RCC 7860 (cell line): Measurements from ENCODE around the gene CAPZB.
A peak's percentile ranks its signal among the peaks of the same experiment; 100 is the strongest.

ENCODE experiments used
- DNase-seq: peaks from one replicate; pipeline ENCODE4 v3.0.0-alpha.2; 2015; ENCODE audit warnings: low spot score
- FAIRE-seq: peaks from 2 replicates; lab custom pipeline; 2012; peaks lifted over from hg19 to GRCh38; lab: Jason Lieb, UNC

Gene CAPZB

DNA sequence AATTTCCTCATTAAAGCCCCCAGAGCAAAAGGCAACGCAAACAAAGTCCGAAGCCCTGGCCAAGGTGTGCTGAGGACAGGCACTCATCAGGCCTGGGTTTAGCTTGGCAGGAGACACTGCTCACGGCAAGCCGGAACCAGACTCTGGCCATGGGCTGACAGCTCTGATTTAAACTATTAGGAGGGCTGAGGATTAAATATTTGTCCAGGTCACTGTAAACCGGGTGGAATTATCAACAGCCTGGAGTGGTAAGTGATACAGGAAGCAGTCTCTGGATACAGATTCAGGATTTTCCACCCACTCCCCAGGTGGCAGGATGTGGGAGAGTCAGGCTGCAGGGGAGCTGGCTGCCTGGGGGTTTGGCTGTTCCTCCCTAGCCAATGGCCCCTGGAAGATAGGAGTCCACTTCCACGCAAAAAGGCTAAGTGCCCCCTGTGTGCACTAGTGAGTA lies 130.8 kb downstream of the CAPZB start:
- FAIRE-seq (no peak), DNase-seq (no peak)

DNA sequence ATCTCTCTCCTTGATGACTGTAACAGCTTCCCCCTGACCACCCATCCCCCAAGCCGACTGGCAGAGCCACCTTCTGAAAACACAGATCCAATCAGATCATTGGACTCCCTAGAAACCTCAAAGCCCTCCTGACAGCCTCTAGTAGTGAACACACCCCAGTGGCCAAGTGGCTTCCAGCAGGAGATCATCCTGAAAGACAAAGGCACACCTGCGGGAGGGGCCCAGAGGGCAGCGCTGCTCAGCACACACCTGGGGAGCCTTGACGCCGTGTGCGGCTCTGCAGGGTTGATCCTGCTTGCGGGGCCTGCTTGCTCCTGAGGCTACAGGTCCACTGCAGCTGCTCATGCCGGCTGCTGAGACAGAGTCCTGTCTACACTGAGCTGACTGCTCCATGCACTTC lies 131.7 kb downstream of the CAPZB start:
- FAIRE-seq (no peak), DNase-seq (no peak)

DNA sequence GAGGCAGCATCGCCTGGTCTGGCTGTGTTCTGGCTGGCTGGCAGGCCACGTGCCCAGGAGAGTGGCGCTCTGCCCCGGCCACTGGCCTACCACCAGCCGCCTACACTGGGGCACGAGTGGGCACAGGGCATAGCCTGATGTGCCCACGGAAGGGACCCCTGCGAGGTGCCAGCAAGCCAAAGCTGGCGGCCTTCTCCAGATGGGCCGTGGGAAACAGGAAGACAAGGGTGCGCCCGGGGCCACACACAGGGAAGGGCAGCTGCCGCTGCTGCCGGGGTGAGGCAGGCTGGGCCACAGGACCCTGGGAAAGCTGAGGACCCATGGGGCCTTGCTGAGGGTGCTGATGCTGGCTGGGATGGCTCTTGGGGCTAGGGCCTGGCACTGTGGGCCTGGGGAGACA lies 132.5 kb downstream of the CAPZB start:
- DNase-seq (no peak), FAIRE-seq (no peak)

DNA sequence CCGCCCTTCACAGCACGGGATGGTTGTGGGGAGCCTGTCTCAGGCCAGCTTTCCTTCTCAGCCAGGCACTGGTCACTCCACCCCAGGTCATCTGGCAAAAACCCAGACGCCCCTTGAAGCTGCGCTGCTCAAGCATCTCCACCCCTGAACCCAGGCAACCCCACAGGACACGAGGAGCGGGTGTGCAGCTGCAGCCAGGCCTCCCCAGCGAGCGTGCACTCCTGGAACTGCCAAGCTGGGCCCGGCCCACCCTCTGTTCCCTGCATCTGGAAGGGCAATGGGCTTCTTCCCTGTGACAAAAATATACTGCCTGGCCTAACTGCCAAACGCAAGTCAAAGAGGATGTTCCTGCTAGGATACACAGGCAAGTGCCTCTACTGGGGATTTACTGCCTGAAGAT lies 133.5 kb downstream of the CAPZB start:
- DNase-seq (no peak), FAIRE-seq (no peak)

DNA sequence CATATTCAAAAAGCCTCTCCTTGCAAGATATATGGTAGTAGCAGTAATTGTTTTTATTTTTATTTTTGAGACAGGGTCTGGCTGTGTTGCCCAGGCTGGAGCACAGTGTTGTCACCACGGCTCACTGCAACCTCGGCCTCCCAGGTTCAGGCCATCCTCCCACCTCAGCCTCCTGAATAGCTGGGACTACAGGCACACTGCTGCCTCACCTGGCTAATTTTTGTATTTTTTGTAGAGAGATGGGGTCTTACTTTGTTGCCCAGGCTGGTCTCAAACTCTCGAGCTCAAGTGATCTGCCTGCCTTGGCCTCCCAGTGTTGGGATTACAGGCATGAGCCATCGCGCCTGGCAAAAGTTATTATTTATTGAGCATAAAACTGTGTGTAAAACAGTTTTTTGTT lies 134.8 kb downstream of the CAPZB start:
- FAIRE-seq (no peak), DNase-seq (no peak)

DNA sequence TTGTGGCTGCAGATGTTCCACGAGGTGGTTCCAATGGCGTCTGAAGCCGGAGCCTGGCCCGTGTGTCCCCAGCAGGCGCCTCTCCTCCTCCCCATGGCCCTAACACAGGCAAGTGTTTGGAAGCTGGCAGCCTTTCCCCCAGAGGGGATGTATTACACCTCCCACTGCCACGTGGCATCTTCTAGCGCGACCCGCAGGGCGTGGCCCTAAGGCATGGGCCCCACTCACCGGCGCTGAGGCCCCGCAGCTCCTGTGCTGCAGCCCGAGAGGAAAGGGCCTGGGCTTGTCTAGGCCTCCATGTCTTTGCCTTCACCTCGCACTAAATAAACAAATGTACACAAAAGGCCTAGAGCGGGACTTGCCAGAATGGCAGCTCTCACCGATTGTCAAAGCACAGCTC lies 135.3 kb downstream of the CAPZB start:
- no peak for DNase-seq
- no peak for FAIRE-seq

DNA sequence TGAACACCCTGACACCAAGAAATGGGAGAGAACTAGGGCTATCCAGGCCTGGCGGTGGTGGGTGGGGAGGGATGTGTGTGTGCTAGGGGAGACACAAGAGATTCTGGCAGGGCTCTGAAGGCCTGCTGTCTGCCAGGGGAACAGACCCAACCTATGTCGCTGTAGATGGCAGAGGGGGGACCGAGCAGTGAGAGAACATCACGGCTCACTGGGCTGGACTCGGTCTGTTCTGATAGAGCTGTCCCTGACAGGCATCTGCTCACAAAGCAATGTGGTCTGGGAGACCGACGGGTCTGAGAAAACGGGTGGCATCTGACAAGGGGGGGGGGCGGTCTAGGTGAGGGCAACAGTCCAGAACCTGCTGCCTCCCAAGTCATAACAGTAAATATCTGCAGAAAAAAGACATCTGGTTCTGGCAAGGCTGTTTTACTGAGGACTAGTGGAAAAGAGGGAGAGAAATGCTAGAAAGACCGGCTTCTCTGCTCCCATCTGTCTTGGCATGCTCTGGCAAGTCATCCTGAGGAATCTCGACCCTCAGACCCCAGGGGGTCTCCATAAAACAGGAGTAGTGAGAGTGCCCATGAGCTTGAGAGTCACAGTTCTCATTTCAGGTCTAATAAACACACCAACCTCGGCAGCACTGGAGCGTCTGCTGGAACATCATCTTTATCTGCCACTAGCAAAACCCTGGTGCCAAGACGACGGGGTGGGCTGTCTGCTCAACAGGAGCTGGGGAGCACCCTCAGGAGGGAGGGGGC lies 136.7 kb downstream of the CAPZB start:
- FAIRE-seq = no peak
- DNase-seq = no peak

DNA sequence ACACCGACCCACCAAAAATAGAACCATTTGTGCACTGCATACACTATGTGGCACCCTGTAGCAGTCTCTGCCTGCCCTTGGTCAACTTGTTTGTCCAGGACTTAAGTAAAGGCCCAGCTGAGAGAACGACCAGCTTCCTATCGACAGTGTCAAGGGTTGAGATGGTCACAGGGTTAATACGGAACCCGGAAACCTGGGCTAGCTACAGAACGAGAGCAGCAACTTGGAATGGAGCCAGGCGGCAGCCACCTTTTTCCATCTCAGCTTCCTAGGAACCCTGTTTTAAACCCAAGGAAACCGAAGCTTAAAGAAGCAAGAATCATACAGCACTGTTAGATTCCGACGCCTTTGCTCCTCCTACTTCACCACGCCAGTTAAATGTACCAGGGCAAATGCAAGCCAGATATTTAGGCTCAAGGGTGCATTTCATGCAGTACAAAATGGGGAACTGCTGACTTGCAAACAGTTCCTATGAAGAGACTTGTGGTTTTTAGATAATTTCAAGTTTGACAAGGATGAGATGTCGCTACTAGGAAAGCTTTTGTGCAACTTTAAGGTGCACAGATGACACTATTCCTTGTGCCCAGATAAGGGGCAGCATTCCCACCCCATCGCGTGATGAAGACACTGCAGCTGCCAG lies 137.7 kb downstream of the CAPZB start:
- FAIRE-seq = no peak
- no peak for DNase-seq

DNA sequence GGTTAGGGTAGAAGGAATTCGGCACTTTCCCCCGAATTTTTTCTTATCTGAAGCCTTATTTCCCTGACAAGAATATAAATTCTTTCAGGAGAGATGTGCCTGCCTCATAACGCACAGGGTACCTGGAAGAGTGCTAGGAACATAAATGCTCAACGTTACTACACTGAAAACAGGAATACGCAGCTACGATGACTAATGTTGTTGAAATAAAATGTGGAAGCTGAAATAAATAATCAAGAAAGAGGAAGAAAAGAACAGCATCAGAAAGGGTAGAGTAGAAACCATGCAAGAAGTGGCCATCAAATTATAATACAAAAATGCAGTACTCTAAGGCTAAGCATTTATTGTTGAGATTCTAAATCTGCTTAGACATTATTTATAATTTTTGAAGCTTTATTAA lies 139.3 kb downstream of the CAPZB start:
- no peak for DNase-seq
- FAIRE-seq = no peak

DNA sequence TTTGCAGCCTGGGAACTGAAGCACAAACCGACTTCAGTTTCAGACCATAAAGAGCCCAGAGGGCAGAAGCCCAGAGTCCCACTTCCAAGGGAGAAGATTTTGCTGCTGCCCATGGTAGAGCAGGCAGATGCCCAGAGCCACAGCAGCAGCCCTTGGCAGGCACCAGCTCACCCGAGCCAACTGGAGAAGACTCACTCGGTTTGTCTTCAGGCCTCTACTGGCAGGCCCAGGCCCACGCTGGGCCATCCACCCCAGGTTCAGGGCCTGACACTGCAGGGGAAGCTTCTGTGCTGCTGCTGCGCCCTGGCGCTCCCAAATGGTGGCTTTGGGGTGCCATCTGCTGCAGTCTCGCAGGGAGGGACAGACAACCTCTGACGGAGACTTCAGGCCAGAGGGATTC lies 139.9 kb downstream of the CAPZB start:
- FAIRE-seq (no peak), DNase-seq (no peak)

DNA sequence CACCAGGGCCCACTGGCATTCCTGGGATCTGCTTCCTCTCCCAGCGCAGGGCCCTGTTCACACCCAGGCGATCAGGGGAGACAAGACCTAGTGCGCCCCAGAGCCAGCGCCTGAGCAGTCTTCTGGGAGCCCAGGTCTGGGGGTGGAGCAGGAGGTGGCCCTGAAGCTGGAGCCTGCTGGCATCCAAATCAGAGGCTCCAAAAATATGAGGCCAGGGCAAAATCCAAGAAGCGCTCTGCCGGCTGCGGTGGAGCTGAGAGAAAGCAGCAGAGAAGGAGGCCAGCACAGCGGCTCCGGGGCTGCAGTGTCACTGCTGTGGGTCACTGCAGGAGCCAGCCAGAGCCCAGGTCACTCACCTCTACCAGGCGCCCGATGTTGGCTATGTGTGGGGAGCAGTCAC lies 140.5 kb downstream of the CAPZB start:
- FAIRE-seq (no peak), DNase-seq (no peak)

DNA sequence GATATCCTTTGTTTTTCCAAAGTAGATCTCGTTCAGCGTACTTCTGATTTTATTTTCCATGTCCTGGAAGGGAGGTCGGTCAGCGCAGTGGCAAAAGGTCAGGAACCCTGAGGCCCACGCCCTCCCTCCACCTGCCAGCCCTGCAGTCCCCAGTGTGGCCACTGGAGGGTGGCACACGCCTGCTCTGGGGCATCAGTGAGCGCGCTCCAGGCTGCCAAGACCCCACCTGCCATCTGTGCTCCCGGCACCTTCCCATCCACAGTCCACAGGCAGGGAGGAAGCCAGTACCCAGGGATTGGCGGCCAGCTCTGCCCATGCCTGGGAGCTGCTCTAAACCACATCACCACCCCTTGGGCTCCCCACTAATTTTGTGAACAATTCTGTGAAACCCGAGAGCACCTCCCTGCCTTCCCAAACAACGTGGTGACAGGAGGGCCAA lies 140.9 kb downstream of the CAPZB start:
- no peak for FAIRE-seq
- DNase-seq = peak; percentile 26

DNA sequence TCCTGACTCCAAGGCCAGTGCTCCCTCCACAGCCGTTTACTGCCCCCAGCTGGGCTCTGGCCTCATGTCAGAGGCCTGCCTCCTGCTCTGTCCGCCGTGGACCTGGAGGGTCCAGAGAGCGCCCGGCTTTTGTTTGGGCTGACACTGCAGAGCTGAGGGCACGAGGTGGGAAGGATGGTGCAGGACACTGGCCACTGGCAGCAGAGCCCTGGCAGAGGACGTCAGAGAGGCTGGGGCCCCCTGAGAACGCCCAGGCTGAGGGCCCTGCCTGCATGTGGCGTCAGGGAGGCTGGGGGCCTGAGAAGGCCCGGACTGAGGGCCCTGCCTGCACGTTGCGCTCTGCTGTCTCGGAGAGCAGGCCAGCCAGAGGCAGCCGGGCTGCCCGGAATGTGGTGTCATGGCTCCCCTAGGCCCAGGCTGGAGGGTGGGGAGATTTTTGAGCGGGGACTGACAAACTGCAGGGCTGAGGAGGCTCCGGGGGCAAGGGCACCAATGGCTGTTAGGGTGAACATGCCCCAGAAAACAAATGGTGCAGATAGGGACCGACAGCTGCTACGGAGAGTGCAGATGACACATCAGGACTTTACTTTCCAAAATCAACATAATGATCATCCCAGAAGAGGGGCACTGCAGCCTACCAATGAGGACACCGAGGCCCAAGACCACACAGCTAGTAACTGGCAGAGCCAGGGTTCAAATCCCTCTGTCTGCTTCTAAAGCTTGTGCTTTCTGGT lies 141.6 kb downstream of the CAPZB start:
- DNase-seq (no peak), FAIRE-seq (no peak)

DNA sequence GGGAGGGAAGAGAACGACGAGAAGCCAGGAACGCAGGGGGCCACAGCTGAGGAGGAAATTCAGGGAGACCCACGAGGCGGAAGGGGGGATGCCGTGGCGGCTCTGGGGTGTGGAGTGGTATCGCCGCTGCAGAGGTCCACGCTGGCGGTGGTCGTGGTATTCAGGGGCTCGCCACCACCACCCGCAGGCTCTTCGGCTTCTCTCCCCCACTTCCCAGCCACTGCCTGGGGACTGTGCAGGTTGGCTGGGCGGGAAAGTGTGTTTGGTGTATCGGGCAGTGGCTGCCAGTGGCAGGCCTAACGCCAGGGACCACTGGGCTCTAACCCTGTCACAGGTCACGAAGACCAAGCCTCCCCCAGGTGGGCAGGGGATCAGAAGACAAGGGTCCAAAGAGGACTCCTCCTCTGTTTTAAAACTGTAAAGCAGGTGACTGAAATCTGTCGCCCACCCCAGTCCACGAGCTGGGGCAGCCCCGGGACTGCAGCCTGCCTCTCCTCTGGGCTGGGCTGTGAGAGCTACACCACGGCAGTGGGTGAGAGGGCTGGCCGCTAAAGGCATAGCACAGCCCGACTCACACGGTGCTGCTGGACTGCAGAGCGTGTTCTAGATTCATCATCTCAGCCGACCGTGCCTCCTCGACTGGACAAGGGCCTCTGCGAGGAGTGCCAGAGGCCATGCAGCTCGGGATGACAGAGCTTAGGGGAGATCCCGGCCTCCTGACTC lies 142.3 kb downstream of the CAPZB start:
- no peak for FAIRE-seq

DNA sequence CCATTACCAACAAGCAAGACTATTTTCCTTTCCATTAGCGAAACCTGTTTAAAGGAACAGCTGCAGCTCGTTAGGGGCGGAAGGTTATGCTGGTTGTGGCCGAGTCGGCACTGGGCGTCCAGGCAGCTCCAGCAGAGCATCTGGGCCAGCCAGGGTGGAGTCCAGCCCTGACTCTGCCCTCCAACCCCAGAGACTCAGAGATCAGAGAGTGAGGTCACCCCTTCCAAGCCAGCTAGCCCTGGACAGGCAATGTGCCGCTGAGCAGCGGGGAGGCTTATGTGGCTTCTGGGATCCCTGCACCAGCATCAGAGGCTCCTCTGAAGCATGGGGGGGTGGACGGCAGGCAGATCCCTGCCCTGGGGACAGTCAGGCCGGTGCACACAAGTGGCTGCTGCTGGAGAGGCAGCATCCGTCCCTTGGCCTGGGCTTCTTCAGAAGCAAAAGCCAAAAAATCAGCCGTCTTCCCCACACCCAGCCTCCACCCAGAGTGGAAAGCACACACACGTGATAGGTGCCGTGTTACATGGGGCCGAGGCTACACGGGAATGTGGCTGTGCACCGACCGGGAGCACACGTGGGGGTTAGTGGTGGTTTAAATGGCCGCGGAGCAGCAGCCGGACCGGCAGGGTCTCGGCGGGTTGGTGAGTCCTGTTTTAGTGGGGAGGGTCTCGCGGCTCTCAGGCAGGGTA lies 143.1 kb downstream of the CAPZB start:
- FAIRE-seq (no peak), DNase-seq (no peak)

More for the DNA sequence above, 142.3 kb downstream of the CAPZB start:
- DNase-seq = no peak

DNA sequence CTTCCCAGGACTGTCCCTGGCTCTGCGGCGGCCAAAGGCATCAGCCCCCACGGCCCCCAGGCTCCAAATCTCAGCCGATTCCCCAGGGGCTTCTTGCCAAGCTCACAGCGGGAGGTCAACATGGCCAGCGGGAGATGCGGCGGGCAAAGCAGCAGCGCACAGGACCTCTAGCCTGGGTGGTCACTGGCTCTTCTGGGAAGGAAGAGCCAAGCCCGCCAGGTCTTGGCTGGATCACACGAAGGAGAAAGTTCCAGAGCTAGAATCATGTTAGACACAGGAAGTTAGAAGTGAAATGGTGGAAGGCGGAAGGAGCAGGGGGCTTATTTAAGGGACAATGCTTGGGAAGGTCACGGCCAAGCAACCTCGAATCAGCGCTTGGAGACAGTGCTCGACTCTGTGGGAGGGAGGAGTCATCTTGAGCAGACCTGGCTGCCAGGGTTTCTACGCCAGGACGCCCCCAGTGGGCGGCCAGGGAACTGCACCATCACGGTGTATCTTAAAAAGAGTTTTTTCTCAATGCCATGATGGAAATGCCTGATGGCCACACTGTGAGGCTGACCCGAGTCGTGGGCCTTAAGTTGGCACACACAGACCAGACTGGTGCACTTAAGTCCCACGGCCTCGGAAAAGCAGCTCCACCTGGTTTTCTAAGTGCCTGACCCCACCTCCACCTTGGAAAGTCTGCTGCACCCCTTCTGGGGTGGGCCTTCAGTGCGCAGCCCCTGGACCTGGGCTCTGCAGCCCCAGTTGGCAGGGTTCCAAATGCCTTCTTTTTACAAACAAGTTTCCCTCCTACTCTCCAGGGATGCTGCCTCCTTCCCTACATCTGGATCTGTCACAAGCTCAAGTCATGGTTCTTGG lies 143.9 kb downstream of the CAPZB start:
- FAIRE-seq (no peak), DNase-seq (peak; percentile 57)

DNA sequence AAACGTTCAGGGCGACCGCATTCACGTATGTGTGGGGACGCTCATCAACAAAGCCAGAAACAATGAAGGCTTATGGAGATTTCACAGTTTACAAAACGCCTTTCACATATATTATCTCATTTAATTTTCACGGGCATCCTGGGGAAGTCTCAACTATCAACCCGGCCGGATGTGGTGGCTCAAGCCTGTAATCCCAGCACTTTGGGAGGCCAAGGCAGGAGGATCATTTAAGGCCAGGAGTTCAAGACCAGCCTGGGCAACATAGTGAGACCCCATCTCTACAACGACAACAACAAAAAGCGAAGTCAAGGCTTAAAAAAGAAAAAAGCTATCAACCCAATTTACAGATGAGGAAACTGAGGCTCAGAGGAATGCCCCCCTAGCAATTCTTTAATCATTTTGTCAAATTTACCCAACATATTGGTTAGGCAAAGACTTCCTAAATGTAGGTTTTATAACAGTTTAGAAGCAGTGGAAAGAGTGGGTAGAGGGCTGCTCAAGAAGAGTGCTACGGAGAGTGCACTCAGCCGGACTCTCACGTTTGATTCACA lies 144.9 kb downstream of the CAPZB start:
- FAIRE-seq = no peak

DNA sequence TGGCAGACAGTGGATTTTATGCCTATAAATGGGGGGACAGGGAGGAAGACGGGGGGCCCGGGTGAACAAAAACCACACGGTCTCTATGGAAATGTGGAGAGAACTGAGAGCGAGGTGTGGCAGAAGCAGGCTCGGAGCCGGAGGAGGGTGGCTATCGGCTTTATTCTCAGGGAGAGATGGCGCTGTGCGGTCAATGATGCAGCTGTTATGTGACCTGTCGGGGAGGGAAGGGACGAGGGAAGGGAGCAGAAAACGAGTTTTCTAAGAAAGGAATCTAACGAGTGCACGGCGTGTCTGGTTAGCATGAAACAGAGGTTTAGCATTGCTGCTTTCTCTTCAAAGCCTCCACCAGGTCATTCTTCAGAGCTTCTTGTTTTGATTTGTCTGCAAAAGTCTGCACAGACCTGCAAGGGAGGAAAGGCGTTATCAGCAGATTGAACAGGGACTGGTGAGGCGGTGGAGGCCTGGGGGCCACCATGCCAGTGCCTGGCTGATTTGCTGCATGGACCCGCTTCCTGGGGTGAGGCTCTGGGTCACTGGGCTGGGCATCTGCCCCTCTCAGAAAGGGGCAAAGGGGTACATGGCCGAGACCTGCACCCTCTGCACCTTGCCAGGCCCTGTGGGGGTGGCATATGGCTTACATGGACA lies 146.0 kb downstream of the CAPZB start:
- no peak for FAIRE-seq

More for the DNA sequence above, 144.9 kb downstream of the CAPZB start:
- DNase-seq = no peak

DNA sequence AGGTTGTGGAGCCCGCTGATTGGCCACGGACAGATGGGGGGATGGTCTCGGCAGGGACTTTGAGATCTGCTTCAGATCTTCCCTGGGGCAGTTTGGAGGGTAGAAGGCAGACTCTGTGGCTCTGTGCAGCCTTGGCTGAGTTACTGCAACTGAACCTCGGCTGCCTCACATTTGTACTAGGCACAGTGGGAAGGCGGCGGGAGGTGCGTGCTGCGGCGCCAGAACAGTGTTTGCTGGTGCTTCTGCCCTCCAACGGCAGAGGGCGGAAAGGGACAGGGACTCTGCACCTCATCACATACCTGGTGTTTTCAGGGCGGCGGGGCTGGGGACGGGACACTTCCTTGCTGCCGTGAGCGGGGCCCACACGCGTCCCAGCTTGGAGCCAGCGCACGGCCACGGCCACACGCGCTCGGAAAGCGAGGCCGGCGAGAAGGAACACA lies 147.0 kb downstream of the CAPZB start:
- DNase-seq (no peak), FAIRE-seq (no peak)

More for the DNA sequence above, 146.0 kb downstream of the CAPZB start:
- no peak for DNase-seq
